WTC11 (cell line): ENCODE data around the gene CACTIN. TPM values are rescaled to one million over a fixed set of nuclear protein-coding genes. Genes with fewer than 3 reads are reported as not detected.

Experiments
- CBFB ChIP-seq: sonication (generic); formaldehyde crosslinking; IDR thresholded peaks from 2 replicates; pipeline ENCODE4 v1.8.1; 2022; ENCODE audit warnings: mild to moderate bottlenecking, low read depth, missing genetic modification reagents
- CREB1 ChIP-seq: sonication (generic); formaldehyde crosslinking; IDR thresholded peaks from 2 replicates; pipeline ENCODE4 v1.8.0; 2023; ENCODE audit warnings: mild to moderate bottlenecking, missing genetic modification reagents
- EMX1 ChIP-seq: fragments of 250-450 bp; sonication (Bioruptor Pico); IDR thresholded peaks from 2 replicates; pipeline ENCODE4 v1.8.0; 2021; ENCODE audit warnings: mild to moderate bottlenecking
- ETV6 ChIP-seq: sonication (generic); formaldehyde crosslinking; IDR thresholded peaks from 2 replicates; pipeline ENCODE4 v1.8.1; 2022; ENCODE audit warnings: mild to moderate bottlenecking, missing genetic modification reagents
- JAZF1 ChIP-seq: fragments of 250-450 bp; sonication (Bioruptor Pico); IDR thresholded peaks from 2 replicates; pipeline ENCODE4 v1.9.0; 2021; ENCODE audit warnings: moderate library complexity, mild to moderate bottlenecking, inconsistent platforms
- MYBL2 ChIP-seq: sonication (generic); formaldehyde crosslinking; IDR thresholded peaks from 2 replicates; pipeline ENCODE4 v1.8.1; 2023; ENCODE audit warnings: mild to moderate bottlenecking, moderate library complexity, missing genetic modification reagents
- NFE2L1 ChIP-seq: sonication (generic); formaldehyde crosslinking; IDR thresholded peaks from 2 replicates; pipeline ENCODE4 v1.8.1; 2023; ENCODE audit warnings: missing genetic modification reagents
- NR3C1 ChIP-seq: sonication (generic); formaldehyde crosslinking; conservative IDR thresholded peaks from 2 replicates; pipeline ENCODE4 v1.8.1; 2023; ENCODE audit warnings: low read depth, mild to moderate bottlenecking, missing genetic modification reagents
- PRRX2 ChIP-seq: fragments of 250-450 bp; sonication (Bioruptor Pico); IDR thresholded peaks from 2 replicates; pipeline ENCODE4 v1.8.0; 2021; ENCODE audit warnings: mild to moderate bottlenecking
- SP1 ChIP-seq: sonication (generic); formaldehyde crosslinking; conservative IDR thresholded peaks from 2 replicates; pipeline ENCODE4 v1.8.1; 2022; ENCODE audit warnings: missing genetic modification reagents
- ZNF396 ChIP-seq: fragments of 250-450 bp; sonication (Bioruptor Pico); IDR thresholded peaks from 2 replicates; pipeline ENCODE4 v1.8.0; 2021; ENCODE audit warnings: mild to moderate bottlenecking, moderate library complexity, borderline replicate concordance
- ZNF671 ChIP-seq: fragments of 250-450 bp; sonication (Bioruptor Pico); IDR thresholded peaks from 2 replicates; pipeline ENCODE4 v1.8.0; 2021; ENCODE audit warnings: mild to moderate bottlenecking
- total RNA-seq: library from RNA; stranded (reverse); gene quantifications from 3 replicates; pipeline ENCODE4 v1.2.3, GENCODE V29; 2021
- TF ChIP-seq, protein P1 (sequence below): fragments of 250-450 bp; sonication (Bioruptor Pico); IDR thresholded peaks from 2 replicates; pipeline ENCODE4 v2.1.2; 2022; ENCODE audit warnings: mild to moderate bottlenecking, moderate library complexity
- TF ChIP-seq, protein P2 (sequence below): sonication (generic); formaldehyde crosslinking; IDR thresholded peaks from 2 replicates; pipeline ENCODE4 v1.8.1; 2022; ENCODE audit warnings: low read depth, mild to moderate bottlenecking, moderate library complexity, missing genetic modification reagents, borderline replicate concordance
- TF ChIP-seq, protein P3 (sequence below): sonication (generic); formaldehyde crosslinking; IDR thresholded peaks from 2 replicates; pipeline ENCODE4 v1.8.1; 2023; ENCODE audit warnings: mild to moderate bottlenecking, moderate library complexity, missing genetic modification reagents
- TF ChIP-seq, protein P4 (sequence below): fragments of 250-450 bp; sonication (Bioruptor Pico); IDR thresholded peaks from 2 replicates; pipeline ENCODE4 v1.9.0; 2021; ENCODE audit warnings: mild to moderate bottlenecking, borderline replicate concordance
- TF ChIP-seq, protein P5 (sequence below): sonication (generic); formaldehyde crosslinking; IDR thresholded peaks from 2 replicates; pipeline ENCODE4 v1.8.1; 2022; ENCODE audit warnings: mild to moderate bottlenecking, missing genetic modification reagents, moderate library complexity, borderline replicate concordance
- TF ChIP-seq, protein P6 (sequence below): sonication (generic); formaldehyde crosslinking; IDR thresholded peaks from 2 replicates; pipeline ENCODE4 v1.8.1; 2023; ENCODE audit warnings: mild to moderate bottlenecking, missing genetic modification reagents
- TF ChIP-seq, protein P7 (sequence below): sonication (generic); formaldehyde crosslinking; conservative IDR thresholded peaks from 2 replicates; pipeline ENCODE4 v1.8.1; 2022; ENCODE audit warnings: mild to moderate bottlenecking, missing genetic modification reagents
- TF ChIP-seq, protein P8 (sequence below): fragments of 250-450 bp; sonication (Bioruptor Pico); IDR thresholded peaks from 2 replicates; pipeline ENCODE4 v1.9.0; 2021; ENCODE audit warnings: mild to moderate bottlenecking
- TF ChIP-seq, protein P9 (sequence below): sonication (generic); formaldehyde crosslinking; IDR thresholded peaks from 2 replicates; pipeline ENCODE4 v1.8.0; 2022; ENCODE audit warnings: missing genetic modification reagents

Gene CACTIN
- total RNA-seq, 1 experiment from 2014 or later, result 42.2 TPM

DNA sequence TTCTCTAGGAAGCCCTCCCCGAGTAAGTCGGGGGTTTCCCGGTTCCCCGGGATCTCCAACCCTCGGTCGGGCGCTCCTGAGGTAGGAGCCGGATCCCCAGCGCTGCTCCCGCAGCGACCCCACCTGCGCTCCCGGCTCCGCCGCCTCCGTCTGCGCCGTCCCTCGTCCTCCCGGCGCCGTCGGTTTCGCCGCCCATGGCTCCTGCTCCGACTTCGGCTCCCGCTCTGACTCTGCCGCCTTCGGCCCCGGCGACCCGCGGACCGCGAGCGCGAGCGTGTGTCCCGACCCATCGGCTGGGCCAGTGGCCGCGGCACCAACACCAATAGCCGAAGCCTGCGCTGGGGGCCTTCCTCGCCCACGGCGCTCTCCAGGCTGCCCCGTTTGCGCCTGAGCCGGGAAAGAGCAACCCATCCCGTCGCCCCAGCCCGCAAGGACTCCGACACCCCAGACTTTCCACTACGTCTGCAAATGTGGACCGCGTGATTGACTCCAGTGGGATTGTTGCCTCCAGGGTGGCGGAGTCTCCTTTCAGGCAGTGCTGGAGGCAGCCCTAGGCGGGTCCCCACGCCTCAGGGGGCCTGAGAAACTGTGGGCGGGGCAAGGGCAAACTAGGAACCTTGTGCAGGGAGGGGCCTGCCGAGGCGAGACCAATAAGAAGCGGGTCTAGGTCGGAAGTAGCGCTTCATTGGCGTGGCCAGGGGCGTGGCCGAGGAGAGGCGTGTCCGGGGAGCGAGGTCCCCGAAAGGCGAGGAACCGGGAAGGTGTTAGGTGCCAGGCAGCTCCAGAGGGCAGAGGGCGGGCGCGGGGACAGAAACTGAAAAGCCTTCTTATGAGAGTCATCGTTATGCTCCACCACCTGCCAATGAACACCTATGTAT is at the start of gene CACTIN (continued):
- TF ChIP-seq, protein P1, sequence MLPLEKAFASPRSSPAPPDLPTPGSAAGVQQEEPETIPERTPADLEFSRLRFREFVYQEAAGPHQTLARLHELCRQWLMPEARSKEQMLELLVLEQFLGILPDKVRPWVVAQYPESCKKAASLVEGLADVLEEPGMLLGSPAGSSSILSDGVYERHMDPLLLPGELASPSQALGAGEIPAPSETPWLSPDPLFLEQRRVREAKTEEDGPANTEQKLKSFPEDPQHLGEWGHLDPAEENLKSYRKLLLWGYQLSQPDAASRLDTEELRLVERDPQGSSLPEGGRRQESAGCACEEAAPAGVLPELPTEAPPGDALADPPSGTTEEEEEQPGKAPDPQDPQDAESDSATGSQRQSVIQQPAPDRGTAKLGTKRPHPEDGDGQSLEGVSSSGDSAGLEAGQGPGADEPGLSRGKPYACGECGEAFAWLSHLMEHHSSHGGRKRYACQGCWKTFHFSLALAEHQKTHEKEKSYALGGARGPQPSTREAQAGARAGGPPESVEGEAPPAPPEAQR, result no peak
- TF ChIP-seq, protein P2, sequence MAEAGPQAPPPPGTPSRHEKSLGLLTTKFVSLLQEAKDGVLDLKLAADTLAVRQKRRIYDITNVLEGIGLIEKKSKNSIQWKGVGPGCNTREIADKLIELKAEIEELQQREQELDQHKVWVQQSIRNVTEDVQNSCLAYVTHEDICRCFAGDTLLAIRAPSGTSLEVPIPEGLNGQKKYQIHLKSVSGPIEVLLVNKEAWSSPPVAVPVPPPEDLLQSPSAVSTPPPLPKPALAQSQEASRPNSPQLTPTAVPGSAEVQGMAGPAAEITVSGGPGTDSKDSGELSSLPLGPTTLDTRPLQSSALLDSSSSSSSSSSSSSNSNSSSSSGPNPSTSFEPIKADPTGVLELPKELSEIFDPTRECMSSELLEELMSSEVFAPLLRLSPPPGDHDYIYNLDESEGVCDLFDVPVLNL, result no peak; the same call in 1 of the 2 replicates
- TF ChIP-seq, protein P3, sequence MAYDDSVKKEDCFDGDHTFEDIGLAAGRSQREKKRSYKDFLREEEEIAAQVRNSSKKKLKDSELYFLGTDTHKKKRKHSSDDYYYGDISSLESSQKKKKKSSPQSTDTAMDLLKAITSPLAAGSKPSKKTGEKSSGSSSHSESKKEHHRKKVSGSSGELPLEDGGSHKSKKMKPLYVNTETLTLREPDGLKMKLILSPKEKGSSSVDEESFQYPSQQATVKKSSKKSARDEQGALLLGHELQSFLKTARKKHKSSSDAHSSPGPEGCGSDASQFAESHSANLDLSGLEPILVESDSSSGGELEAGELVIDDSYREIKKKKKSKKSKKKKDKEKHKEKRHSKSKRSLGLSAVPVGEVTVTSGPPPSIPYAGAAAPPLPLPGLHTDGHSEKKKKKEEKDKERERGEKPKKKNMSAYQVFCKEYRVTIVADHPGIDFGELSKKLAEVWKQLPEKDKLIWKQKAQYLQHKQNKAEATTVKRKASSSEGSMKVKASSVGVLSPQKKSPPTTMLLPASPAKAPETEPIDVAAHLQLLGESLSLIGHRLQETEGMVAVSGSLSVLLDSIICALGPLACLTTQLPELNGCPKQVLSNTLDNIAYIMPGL (CRISPR knock-in tag), result no peak; the same call in 1 of the 2 replicates
- peak; percentile 76; the same call in 1 of the 2 replicates for TF ChIP-seq MYBL2 (CRISPR knock-in tag)
- TF ChIP-seq PRRX2 (CRISPR knock-in tag), result no peak
- no peak for TF ChIP-seq EMX1
- no peak for TF ChIP-seq JAZF1 (CRISPR knock-in tag)
- TF ChIP-seq, protein P4, sequence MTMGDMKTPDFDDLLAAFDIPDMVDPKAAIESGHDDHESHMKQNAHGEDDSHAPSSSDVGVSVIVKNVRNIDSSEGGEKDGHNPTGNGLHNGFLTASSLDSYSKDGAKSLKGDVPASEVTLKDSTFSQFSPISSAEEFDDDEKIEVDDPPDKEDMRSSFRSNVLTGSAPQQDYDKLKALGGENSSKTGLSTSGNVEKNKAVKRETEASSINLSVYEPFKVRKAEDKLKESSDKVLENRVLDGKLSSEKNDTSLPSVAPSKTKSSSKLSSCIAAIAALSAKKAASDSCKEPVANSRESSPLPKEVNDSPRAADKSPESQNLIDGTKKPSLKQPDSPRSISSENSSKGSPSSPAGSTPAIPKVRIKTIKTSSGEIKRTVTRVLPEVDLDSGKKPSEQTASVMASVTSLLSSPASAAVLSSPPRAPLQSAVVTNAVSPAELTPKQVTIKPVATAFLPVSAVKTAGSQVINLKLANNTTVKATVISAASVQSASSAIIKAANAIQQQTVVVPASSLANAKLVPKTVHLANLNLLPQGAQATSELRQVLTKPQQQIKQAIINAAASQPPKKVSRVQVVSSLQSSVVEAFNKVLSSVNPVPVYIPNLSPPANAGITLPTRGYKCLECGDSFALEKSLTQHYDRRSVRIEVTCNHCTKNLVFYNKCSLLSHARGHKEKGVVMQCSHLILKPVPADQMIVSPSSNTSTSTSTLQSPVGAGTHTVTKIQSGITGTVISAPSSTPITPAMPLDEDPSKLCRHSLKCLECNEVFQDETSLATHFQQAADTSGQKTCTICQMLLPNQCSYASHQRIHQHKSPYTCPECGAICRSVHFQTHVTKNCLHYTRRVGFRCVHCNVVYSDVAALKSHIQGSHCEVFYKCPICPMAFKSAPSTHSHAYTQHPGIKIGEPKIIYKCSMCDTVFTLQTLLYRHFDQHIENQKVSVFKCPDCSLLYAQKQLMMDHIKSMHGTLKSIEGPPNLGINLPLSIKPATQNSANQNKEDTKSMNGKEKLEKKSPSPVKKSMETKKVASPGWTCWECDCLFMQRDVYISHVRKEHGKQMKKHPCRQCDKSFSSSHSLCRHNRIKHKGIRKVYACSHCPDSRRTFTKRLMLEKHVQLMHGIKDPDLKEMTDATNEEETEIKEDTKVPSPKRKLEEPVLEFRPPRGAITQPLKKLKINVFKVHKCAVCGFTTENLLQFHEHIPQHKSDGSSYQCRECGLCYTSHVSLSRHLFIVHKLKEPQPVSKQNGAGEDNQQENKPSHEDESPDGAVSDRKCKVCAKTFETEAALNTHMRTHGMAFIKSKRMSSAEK (CRISPR knock-in tag), result no peak
- no peak for TF ChIP-seq CBFB
- TF ChIP-seq, protein P5, sequence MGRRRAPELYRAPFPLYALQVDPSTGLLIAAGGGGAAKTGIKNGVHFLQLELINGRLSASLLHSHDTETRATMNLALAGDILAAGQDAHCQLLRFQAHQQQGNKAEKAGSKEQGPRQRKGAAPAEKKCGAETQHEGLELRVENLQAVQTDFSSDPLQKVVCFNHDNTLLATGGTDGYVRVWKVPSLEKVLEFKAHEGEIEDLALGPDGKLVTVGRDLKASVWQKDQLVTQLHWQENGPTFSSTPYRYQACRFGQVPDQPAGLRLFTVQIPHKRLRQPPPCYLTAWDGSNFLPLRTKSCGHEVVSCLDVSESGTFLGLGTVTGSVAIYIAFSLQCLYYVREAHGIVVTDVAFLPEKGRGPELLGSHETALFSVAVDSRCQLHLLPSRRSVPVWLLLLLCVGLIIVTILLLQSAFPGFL, result 0 out of 2 replicates have a peak, but pooled peaks have one; percentile 53
- TF ChIP-seq ETV6 (CRISPR knock-in tag), result no peak
- TF ChIP-seq SP1 (CRISPR knock-in tag), result peak; percentile 100
- TF ChIP-seq, protein P6, sequence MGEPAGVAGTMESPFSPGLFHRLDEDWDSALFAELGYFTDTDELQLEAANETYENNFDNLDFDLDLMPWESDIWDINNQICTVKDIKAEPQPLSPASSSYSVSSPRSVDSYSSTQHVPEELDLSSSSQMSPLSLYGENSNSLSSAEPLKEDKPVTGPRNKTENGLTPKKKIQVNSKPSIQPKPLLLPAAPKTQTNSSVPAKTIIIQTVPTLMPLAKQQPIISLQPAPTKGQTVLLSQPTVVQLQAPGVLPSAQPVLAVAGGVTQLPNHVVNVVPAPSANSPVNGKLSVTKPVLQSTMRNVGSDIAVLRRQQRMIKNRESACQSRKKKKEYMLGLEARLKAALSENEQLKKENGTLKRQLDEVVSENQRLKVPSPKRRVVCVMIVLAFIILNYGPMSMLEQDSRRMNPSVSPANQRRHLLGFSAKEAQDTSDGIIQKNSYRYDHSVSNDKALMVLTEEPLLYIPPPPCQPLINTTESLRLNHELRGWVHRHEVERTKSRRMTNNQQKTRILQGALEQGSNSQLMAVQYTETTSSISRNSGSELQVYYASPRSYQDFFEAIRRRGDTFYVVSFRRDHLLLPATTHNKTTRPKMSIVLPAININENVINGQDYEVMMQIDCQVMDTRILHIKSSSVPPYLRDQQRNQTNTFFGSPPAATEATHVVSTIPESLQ (CRISPR knock-in tag), result no peak
- TF ChIP-seq, protein P7, sequence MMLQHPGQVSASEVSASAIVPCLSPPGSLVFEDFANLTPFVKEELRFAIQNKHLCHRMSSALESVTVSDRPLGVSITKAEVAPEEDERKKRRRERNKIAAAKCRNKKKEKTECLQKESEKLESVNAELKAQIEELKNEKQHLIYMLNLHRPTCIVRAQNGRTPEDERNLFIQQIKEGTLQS, result no peak
- TF ChIP-seq, protein P8, sequence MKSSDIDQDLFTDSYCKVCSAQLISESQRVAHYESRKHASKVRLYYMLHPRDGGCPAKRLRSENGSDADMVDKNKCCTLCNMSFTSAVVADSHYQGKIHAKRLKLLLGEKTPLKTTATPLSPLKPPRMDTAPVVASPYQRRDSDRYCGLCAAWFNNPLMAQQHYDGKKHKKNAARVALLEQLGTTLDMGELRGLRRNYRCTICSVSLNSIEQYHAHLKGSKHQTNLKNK (CRISPR knock-in tag), result no peak
- TF ChIP-seq NFE2L1, result no peak
- no peak for TF ChIP-seq CREB1
- no peak for TF ChIP-seq ZNF396 (CRISPR knock-in tag)
- TF ChIP-seq, protein P9, sequence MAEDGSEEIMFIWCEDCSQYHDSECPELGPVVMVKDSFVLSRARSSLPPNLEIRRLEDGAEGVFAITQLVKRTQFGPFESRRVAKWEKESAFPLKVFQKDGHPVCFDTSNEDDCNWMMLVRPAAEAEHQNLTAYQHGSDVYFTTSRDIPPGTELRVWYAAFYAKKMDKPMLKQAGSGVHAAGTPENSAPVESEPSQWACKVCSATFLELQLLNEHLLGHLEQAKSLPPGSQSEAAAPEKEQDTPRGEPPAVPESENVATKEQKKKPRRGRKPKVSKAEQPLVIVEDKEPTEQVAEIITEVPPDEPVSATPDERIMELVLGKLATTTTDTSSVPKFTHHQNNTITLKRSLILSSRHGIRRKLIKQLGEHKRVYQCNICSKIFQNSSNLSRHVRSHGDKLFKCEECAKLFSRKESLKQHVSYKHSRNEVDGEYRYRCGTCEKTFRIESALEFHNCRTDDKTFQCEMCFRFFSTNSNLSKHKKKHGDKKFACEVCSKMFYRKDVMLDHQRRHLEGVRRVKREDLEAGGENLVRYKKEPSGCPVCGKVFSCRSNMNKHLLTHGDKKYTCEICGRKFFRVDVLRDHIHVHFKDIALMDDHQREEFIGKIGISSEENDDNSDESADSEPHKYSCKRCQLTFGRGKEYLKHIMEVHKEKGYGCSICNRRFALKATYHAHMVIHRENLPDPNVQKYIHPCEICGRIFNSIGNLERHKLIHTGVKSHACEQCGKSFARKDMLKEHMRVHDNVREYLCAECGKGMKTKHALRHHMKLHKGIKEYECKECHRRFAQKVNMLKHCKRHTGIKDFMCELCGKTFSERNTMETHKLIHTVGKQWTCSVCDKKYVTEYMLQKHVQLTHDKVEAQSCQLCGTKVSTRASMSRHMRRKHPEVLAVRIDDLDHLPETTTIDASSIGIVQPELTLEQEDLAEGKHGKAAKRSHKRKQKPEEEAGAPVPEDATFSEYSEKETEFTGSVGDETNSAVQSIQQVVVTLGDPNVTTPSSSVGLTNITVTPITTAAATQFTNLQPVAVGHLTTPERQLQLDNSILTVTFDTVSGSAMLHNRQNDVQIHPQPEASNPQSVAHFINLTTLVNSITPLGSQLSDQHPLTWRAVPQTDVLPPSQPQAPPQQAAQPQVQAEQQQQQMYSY (CRISPR knock-in tag), result no peak
- TF ChIP-seq ZNF671 (CRISPR knock-in tag), result no peak
- TF ChIP-seq NR3C1 (CRISPR knock-in tag), result no peak
